H1 (cell line): Measurements from ENCODE around the gene MAST1. TPM values are rescaled to one million over a fixed set of nuclear protein-coding genes. Genes with fewer than 3 reads are reported as not detected.
A peak's percentile ranks its signal among the peaks of the same experiment; 100 is the strongest.

Experiments
- CTCF ChIA-PET: fragments of 300-600 bp; sonication (Branson Sonifier 250); formaldehyde crosslinking; loops from one replicate; lab custom pipeline; 2021; ENCODE audit not compliant: partially characterized antibody; lab: Charles Lee
- POLR2A ChIA-PET: fragments of 300-600 bp; sonication (Branson Sonifier 250); formaldehyde crosslinking; loops from one replicate; lab custom pipeline; 2021; ENCODE audit warnings: inconsistent platforms; ENCODE audit not compliant: partially characterized antibody; lab: Charles Lee
- DNase-seq, 2 experiments: peaks; one replicate each; pipeline versions ENCODE4 v3.0.0 to v3.0.0-alpha.2; 2010 to 2022; ENCODE audit warnings: low spot score in 2 of 2, low read depth in 1 of 2, mixed read lengths in 1 of 2
- FAIRE-seq: peaks from 2 replicates; lab custom pipeline; 2011; peaks lifted over from hg19 to GRCh38; lab: Jason Lieb, UNC
- H2AFZ ChIP-seq: 2 replicates; pipeline ENCODE4 v1.8.1; 2012; ENCODE audit warnings: low read length, inconsistent platforms
- H2AK5ac ChIP-seq: 2 replicates; pipeline ENCODE4 v1.6.1; 2013; ENCODE audit warnings: low read depth, low read length
- H2BK120ac ChIP-seq: replicated peaks from 2 replicates; pipeline ENCODE3; 2013; ENCODE audit warnings: low read depth, low read length, inconsistent platforms
- H2BK12ac ChIP-seq: 2 replicates; pipeline ENCODE4 v1.6.1; 2013; ENCODE audit warnings: low read depth, low read length
- H2BK15ac ChIP-seq: 2 replicates; pipeline ENCODE4 v1.6.1; 2013; ENCODE audit warnings: low read length
- H2BK20ac ChIP-seq: 2 replicates; pipeline ENCODE4 v1.6.1; 2013; ENCODE audit warnings: low read length
- H2BK5ac ChIP-seq: 2 replicates; pipeline ENCODE4 v1.6.1; 2013; ENCODE audit warnings: low read depth, low read length
- H3K14ac ChIP-seq: 2 replicates; pipeline ENCODE4 v1.6.1; 2013; ENCODE audit warnings: inconsistent platforms; ENCODE audit not compliant: insufficient read length
- H3K18ac ChIP-seq: 2 replicates; pipeline ENCODE4 v1.6.1; 2013; ENCODE audit warnings: low read length; ENCODE audit errors: extremely low read depth
- H3K23ac ChIP-seq: 2 replicates; pipeline ENCODE4 v1.6.1; 2013; ENCODE audit warnings: inconsistent platforms; ENCODE audit not compliant: insufficient read length
- H3K23me2 ChIP-seq: 2 replicates; pipeline ENCODE4 v1.6.1; 2013; ENCODE audit warnings: low read depth, low read length
- H3K27ac ChIP-seq: 2 replicates; pipeline ENCODE4 v1.6.1; 2011; ENCODE audit warnings: low read depth, low read length, inconsistent platforms
- H3K27me3 ChIP-seq, 4 experiments: replicated peaks in 1 of 4; 1 replicate in 1 of 4; 2 replicates in 3 of 4; pipeline versions ENCODE4 v1.6.1 to v1.8.1; 2011 to 2013; ENCODE audit warnings: low read length in 3 of 4, mild to moderate bottlenecking in 3 of 4, inconsistent platforms in 2 of 4, mixed read lengths in 2 of 4, moderate library complexity in 1 of 4; ENCODE audit not compliant: control insufficient read depth in 3 of 4, insufficient read depth in 3 of 4; ENCODE audit errors: extremely low read depth in 1 of 4
- H3K36me3 ChIP-seq, 4 experiments: 2 replicates each; pipeline versions ENCODE4 v1.6.1 to v1.8.1; 2011 to 2013; ENCODE audit warnings: mild to moderate bottlenecking in 4 of 4, low read length in 3 of 4, moderate library complexity in 2 of 4, control low read depth in 1 of 4, inconsistent platforms in 1 of 4; ENCODE audit not compliant: insufficient read depth in 4 of 4, control insufficient read depth in 2 of 4
- H3K4ac ChIP-seq: replicated peaks from 2 replicates; pipeline ENCODE3; 2013; ENCODE audit warnings: low read length, low read depth, mixed read lengths, inconsistent platforms; ENCODE audit not compliant: insufficient read length
- H3K4me1 ChIP-seq, 4 experiments: replicated peaks in 1 of 4; 1 replicate in 1 of 4; 2 replicates in 3 of 4; pipeline versions ENCODE4 v1.6.1 to v1.8.1; 2011 to 2013; ENCODE audit warnings: low read length in 3 of 4, inconsistent platforms in 2 of 4, mixed read lengths in 1 of 4; ENCODE audit not compliant: insufficient read depth in 4 of 4, control insufficient read depth in 3 of 4
- H3K4me2 ChIP-seq, 2 experiments: 2 replicates each; pipeline versions ENCODE4 v1.6.1 to v1.8.1; 2011 to 2013; ENCODE audit warnings: low read depth in 2 of 2, low read length in 2 of 2, control low read depth in 1 of 2, inconsistent platforms in 1 of 2, mild to moderate bottlenecking in 1 of 2; ENCODE audit not compliant: insufficient read depth in 1 of 2
- H3K4me3 ChIP-seq, 4 experiments: fragments of 200-600, 300-600 bp in 1 of 4; sonication (generic), shearing (Covaris generic), sonication (Bioruptor Twin) in 1 of 4; 2 replicates each; pipeline versions ENCODE4 v1.5.1 to v1.8.1; 2011 to 2016; ENCODE audit warnings: low read length in 4 of 4, low read depth in 3 of 4, control low read depth in 2 of 4, inconsistent platforms in 2 of 4, mild to moderate bottlenecking in 2 of 4, mixed read lengths in 1 of 4, moderate library complexity in 1 of 4; ENCODE audit not compliant: insufficient read depth in 2 of 4; ENCODE audit errors: extremely low read depth in 1 of 4
- H3K56ac ChIP-seq: replicated peaks from 2 replicates; pipeline ENCODE3; 2013; ENCODE audit warnings: low read depth, mild to moderate bottlenecking, mixed read lengths, low read length, inconsistent platforms; ENCODE audit not compliant: insufficient read length
- H3K79me1 ChIP-seq: 2 replicates; pipeline ENCODE4 v1.6.1; 2013; ENCODE audit warnings: low read depth, low read length, control low read depth
- H3K79me2 ChIP-seq, 2 experiments: 2 replicates each; pipeline versions ENCODE4 v1.6.1 to v1.8.1; 2012 to 2013; ENCODE audit warnings: low read length in 2 of 2, mild to moderate bottlenecking in 2 of 2, inconsistent platforms in 1 of 2; ENCODE audit not compliant: insufficient read depth in 2 of 2, control insufficient read depth in 1 of 2
- H3K9ac ChIP-seq, 4 experiments: replicated peaks in 1 of 4; 1 replicate in 1 of 4; 2 replicates in 3 of 4; pipeline versions ENCODE4 v1.6.1 to v1.8.1; 2011 to 2013; ENCODE audit warnings: low read depth in 3 of 4, low read length in 3 of 4, control low read depth in 2 of 4, mild to moderate bottlenecking in 2 of 4, moderate library complexity in 2 of 4, inconsistent platforms in 1 of 4; ENCODE audit errors: extremely low read depth in 1 of 4
- H3K9me3 ChIP-seq, 2 experiments: 2 replicates each; pipeline versions ENCODE4 v1.6.1 to v1.8.1; 2012 to 2013; ENCODE audit warnings: mild to moderate bottlenecking in 2 of 2, moderate library complexity in 2 of 2, control low read depth in 1 of 2, inconsistent platforms in 1 of 2, low read depth in 1 of 2, low read length in 1 of 2, mixed read lengths in 1 of 2; ENCODE audit not compliant: insufficient read depth in 2 of 2
- H4K20me1 ChIP-seq, 2 experiments: replicated peaks in 1 of 2; 2 replicates each; pipeline versions ENCODE3 to v1.8.1; 2011 to 2013; ENCODE audit warnings: inconsistent platforms in 2 of 2, low read length in 2 of 2, mild to moderate bottlenecking in 1 of 2; ENCODE audit not compliant: insufficient read depth in 2 of 2, control insufficient read depth in 1 of 2
- H4K5ac ChIP-seq: 2 replicates; pipeline ENCODE4 v1.6.1; 2013; ENCODE audit warnings: low read length, low read depth, mixed read lengths, inconsistent platforms; ENCODE audit not compliant: insufficient read length
- H4K8ac ChIP-seq: 2 replicates; pipeline ENCODE4 v1.8.0; 2013; ENCODE audit warnings: mild to moderate bottlenecking, moderate library complexity, low read length, inconsistent platforms; ENCODE audit not compliant: insufficient read depth; ENCODE audit errors: extremely low read depth
- H4K91ac ChIP-seq: replicated peaks from 2 replicates; pipeline ENCODE3; 2013; ENCODE audit warnings: low read length, mixed read lengths, inconsistent platforms; ENCODE audit not compliant: insufficient read length
- BACH1 ChIP-seq: IDR thresholded peaks from 2 replicates; pipeline ENCODE4 v1.6.1; 2012; ENCODE audit warnings: low read length, improper control_type of control experiment
- CTBP2 ChIP-seq: IDR thresholded peaks from 2 replicates; pipeline ENCODE4 v1.7.0; 2011; ENCODE audit warnings: borderline replicate concordance, mild to moderate bottlenecking, moderate library complexity, mixed read lengths, low read length; ENCODE audit not compliant: insufficient read depth, insufficient read length
- EZH2 ChIP-seq: fragments of 200-600 bp; sonication (generic); IDR thresholded peaks from 2 replicates; pipeline ENCODE4 v1.7.1; 2012; ENCODE audit warnings: low read depth, mild to moderate bottlenecking, moderate library complexity, low read length, inconsistent platforms; ENCODE audit not compliant: severe bottlenecking
- HDAC2 ChIP-seq, 2 experiments: fragments of 300-600 bp in 1 of 2; sonication (generic) in 1 of 2; IDR thresholded peaks; 2 replicates each; pipeline ENCODE4 v1.6.1; 2011 to 2012; ENCODE audit warnings: low read depth in 2 of 2, low read length in 2 of 2, mild to moderate bottlenecking in 2 of 2, moderate library complexity in 2 of 2, borderline replicate concordance in 1 of 2, inconsistent platforms in 1 of 2
- KDM1A ChIP-seq: fragments of 200-600, 300-600 bp; sonication (generic); IDR thresholded peaks from 2 replicates; pipeline ENCODE4 v1.7.1; 2016; ENCODE audit warnings: mild to moderate bottlenecking, low read length, borderline replicate concordance
- PHF8 ChIP-seq: fragments of 200-600 bp; sonication (generic); conservative IDR thresholded peaks from 2 replicates; pipeline ENCODE4 v1.7.1; 2012; ENCODE audit warnings: low read depth, mild to moderate bottlenecking, inconsistent platforms, low read length, moderate library complexity
- RXRA ChIP-seq: IDR thresholded peaks from 2 replicates; pipeline ENCODE4 v1.6.1; 2011; ENCODE audit warnings: low read depth, mild to moderate bottlenecking, low read length, moderate library complexity; ENCODE audit not compliant: insufficient read depth
- SP2 ChIP-seq: IDR thresholded peaks from 2 replicates; pipeline ENCODE4 v1.6.1; 2012; ENCODE audit warnings: mild to moderate bottlenecking, low read length, inconsistent platforms
- TAF7 ChIP-seq: optimal IDR thresholded peaks from 2 replicates; pipeline ENCODE3; 2011; ENCODE audit warnings: low read depth, mild to moderate bottlenecking, inconsistent platforms, low read length, moderate library complexity, borderline replicate concordance
- WGBS, 2 experiments: shearing (Covaris generic) in 1 of 2; methylation state at CpG; one replicate each; pipeline versions ENCODE4 v1.1.6 to v1.1.7; 2013 to 2015; ENCODE audit warnings: low lambda C conversion rate in 2 of 2, mixed read lengths in 2 of 2, inconsistent platforms in 1 of 2, low coverage in 1 of 2, missing lambda C conversion rate in 1 of 2; ENCODE audit not compliant: insufficient replicate concordance in 2 of 2, insufficient coverage in 1 of 2, insufficient read length in 1 of 2; ENCODE audit errors: extremely low coverage in 1 of 2, missing lambda C conversion rate in 1 of 2; 5-methylcytosine and 5-hydroxymethylcytosine counted together
- polyA plus RNA-seq, 7 experiments: library from polyadenylated mRNA; depleted of rRNA in 3 of 7; stranded (reverse) in 5 of 7; unstranded in 2 of 7; fragments of >200 nt in 5 of 7; fragments of 200-250 nt in 2 of 7; gene quantifications; 1 replicate in 5 of 7; 2 replicates in 1 of 7; 4 replicates in 1 of 7; pipeline versions ENCODE4 v1.2.1 to v1.2.3, GENCODE V29; 2011 to 2013; ENCODE audit warnings: missing spikeins in 2 of 7, mixed read lengths in 2 of 7
- total RNA-seq: library from RNA; stranded (reverse); fragmentation: NEBNext Ultra II Directional; extraction: Animal tissue kit (Norgen Biotek cat#: 25700); gene quantifications from 2 replicates; pipeline ENCODE4 v1.2.1, GENCODE V29; 2021

MAST1 gene
- total and polyA plus RNA-seq, 2 of the 8 experiments (the other 6 are each of a cell fraction or from before 2014, with no cell fraction given) = 15.6 to 28.3 TPM

- Histone ChIP-seq H2BK20ac (no peak overlapping the region), H2BK5ac (peak overlapping the region; percentile 88), H3K9me3 (no peaks in the 10 kb centered on the region), H3K23ac (no peak overlapping the region), H2BK15ac (no peak overlapping the region; the same call in 1 of the 2 replicates), H4K91ac (peak overlapping the region; percentile 22), H3K79me2 (no peaks in the 10 kb centered on the region), H3K4ac (no peak overlapping the region), H4K20me1 (peaks cover 0 to 2% of the 10 kb centered on the region in 2 experiments), H3K79me1 (no peaks in the 10 kb centered on the region), H2AFZ (peak overlapping the region; percentile 83; the same call in 1 of the 2 replicates), H3K4me3 (peak overlapping the region; percentile 42 to 64 (median 55)), H2BK12ac (no peak overlapping the region), H3K23me2 (peaks cover 2% of the 10 kb centered on the region; the same call in 1 of the 2 replicates), H3K9ac (peak overlapping the region in 1 of 4 experiments; percentile 25; a peak in 1 of 7 replicates), H3K14ac (no peak overlapping the region), H3K4me1 (peaks cover 0 to 8% (median 4%) of the 10 kb centered on the region in 4 experiments; a peak in 4 of 7 replicates), H3K36me3 (no peaks in the 10 kb centered on the region), H2AK5ac (no peak overlapping the region; the same call in 1 of the 2 replicates), H3K27ac (peak overlapping the region; percentile 26; the same call in 1 of the 2 replicates), H3K56ac (no peak overlapping the region), H3K18ac (peak overlapping the region; percentile 60), H4K5ac (peak overlapping the region; percentile 35), H4K8ac (0 out of 2 replicates have a peak overlapping the region, but pooled peaks have one; percentile 71), H2BK120ac (no peak overlapping the region), H3K27me3 (no peaks in the 10 kb centered on the region), H3K4me2 (peak overlapping the region; percentile 38 to 64)
- WGBS, 2 experiments = 13% methylated on average over 29 of the region's 46 CpGs; no CpG with 5 or more reads in 1 of the 2 experiments
- CTCF ChIA-PET = interaction anchor here (0.6 to 7.6 kb wide), 23 partner anchors 9 to 601 kb away, joined by 3 to 89 read pairs (median 4); partner anchors contain the start of genes PRDX2, RAD23A, RNASEH2A and RTBDN
- peak in 1 of 2 experiments; percentile 98 for DNase-seq
- POLR2A ChIA-PET = interaction anchor here (0.6 to 3.8 kb wide), 19 partner anchors 9 to 327 kb away, joined by 3 to 14 read pairs (median 4); partner anchors contain the start of genes DHPS, JUNB, MAN2B1 and RNASEH2A
- FAIRE-seq = peak; percentile 62
- TF ChIP-seq PHF8 (peak; percentile 71), EZH2 (no peak), TAF7 (no peak), BACH1 (0 out of 2 replicates have a peak, but pooled peaks have one; percentile 42), CTBP2 (no peak), SP2 (no peak), HDAC2 (IDR thresholded peaks at IDR 0.05; ENCODE audit: borderline replicate concordance in 1 of 2, low read depth in 2 of 2, low read length in 2 of 2) (no peak), KDM1A (peak; percentile 41; the same call in 1 of the 2 replicates), RXRA (no peak)
These were observed 12.8 kb upstream of the MAST1 start for GRCh38 chr19:12825254-12826131.
